ENCODE data around the gene CNRIP1.
A peak's percentile ranks its signal among the peaks of the same experiment; 100 is the strongest.
"Not testable (repeated sequence)": the region's sequence is repeated elsewhere in the genome, so short reads cannot be mapped to it uniquely, and the experiment has no call there.

The CNRIP1 gene, protein sequence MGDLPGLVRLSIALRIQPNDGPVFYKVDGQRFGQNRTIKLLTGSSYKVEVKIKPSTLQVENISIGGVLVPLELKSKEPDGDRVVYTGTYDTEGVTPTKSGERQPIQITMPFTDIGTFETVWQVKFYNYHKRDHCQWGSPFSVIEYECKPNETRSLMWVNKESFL

DNA sequence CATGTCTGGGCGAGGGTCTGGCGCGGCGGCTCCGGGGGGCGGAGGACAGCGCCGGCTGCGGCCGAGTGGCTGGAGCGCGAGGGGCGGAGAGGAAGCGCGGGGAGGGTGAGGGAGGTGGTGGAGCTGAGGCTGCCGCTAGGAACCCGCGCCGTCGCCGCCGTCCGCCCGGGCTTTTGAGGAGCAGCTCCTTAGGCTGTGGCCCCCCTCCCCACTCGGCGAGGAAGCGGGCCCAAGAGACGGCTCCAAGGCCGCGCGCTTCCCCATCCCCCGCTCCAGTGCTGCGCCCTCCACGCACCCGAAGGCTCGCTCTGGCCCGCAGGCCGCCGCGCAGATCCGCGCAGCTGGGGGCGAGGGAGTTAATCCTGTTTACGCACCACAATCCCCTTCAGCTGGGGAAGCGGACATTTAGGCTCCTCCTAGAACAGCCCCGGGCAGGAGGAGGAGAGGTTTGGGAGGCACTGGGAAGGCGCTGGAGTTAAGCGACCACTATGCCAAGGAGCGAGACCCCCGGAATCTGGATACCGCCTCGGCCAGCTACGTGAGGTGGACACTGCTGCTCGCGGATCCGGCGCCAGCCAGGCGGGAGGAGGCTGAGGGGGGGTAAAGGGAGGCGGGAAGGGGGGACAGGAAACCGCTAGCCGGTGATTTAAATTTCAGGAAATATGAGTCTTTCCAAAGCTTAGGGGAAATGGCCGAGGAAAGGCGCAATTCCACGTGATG lies at the start of gene CNRIP1:
Gene CNRIP1, minus strand, starts transcription at position 552 of the 720 bp plus-strand sequence. Its CDS starts 549 bp downstream, at position 3.
- no peak for DNase-seq

DNA sequence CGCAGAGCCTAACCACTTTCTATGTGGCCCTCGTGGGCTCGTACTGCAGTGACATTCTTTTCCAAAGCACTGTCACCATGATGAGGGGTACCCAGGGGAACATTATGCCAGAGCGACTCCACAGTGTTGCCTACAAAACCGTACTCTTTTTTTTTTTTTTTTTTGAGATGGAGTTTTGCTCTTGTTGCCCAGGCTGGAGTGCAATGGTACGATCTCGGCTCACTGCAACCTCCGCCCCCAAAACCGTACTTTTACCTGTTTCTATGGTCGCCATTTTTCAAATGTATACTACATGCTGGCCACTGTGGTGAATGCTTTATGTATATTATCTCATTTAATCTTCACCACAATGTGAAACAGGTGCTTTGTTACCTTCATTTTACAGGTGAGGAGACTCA lies 49.6 kb upstream of the CNRIP1 start:
- no peak for DNase-seq

DNA sequence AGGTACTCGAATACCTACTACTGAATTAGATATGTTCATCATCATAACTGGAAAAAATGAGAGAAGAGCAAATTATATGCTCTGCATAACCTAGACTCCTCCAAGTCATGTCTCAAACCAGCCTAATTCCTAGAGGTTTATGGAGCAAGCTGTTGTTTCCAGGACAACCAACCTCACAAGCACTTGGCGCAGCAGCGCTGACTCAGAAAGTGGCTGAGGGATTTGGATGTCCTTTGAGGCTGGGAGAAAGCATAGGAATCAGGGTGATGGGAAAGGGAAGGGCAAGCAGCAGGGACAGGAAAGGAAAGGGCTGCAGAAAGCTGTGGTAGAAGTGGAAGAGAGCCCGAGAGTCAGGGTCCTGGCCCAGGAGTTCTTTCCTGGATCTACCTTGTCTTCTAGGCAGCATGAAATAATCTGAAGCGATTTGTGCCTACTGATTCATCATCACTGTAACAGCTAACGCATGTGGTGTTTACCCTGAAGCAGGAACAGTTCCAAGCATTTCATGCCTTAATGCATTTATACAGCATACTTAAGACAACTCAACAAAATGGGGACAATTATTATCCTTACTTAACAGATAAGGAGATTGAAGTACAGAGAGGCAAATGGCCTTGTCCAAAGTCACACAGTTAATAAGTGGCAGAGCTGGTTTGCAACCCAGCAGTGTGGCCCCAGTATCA lies 49.0 kb upstream of the CNRIP1 start:
- no peak for DNase-seq

DNA sequence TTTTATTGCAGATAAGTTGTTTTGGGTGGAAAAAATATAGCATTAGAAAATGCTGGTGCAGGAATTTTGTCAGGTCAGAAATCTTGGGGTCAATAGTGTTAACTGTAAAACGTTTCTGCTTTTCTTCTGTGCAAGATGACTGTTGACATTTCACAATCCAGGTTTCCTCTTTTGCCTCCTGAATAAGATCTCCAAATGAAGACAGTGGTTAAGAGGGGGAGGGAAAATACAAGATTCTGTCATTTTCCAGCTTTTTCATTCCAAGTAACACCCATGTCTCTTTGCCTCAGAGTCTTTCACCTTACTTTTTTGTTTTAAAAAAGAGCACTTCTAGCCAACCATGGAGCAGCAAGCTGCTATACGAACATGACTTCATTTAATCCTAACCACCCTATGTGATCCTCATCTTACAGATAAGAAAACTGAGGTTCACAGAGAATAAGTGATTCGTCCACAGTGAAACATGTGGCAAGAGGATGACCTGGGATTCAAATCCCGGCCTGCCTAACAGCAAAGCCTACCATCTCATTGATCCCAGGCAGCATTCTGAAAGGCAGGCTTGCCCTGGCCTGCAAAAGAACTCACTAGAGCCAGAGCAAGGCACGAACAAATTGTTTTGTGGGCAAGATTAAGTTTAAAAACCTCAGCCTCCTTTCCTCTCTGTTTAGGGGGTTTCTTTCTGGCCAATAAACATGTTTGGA lies 48.4 kb upstream of the CNRIP1 start:
- DNase-seq, result no peak

DNA sequence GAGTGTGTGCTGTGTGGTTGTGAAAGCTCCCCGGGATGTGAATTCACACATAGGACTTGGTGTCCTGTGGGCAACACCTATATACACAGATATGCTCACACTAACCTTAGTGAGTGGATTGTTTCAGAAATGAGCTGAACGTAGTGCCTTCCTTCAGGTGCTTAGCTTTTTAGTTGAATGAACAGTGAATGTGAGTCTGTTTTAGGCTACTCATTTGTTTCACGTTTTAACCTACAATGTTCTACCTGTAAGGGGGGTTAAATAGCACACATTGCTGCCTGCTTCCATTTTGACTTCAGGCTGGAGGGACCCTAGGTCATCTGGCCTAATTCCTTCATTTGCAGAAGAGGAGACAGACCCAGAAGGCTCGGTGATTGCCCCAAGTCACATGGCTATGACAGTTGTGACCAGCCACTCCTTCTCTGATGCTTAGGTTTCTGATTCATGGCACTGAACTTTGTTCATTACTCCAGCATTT lies 46.4 kb upstream of the CNRIP1 start:
- no peak for DNase-seq

DNA sequence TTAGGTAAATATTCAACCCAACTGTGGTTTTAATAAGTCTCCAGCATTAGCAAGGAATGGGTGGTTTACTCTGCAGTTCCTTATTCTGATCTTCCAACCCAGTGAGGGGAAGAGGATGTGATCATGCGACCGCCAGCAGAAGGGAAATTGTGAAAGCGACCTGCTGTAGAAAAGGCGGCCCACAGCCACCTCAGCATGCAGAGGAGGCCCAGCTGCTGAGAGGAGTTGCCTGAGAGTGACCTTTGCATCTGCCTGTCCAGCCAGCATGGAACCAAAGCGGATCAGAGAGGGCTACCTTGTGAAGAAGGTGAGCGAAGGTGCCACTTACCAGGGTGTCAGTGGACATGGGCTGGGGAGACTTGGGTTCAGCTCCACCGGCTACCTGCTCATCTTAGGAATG lies 45.3 kb upstream of the CNRIP1 start, which contains the start of gene PLEK:
Gene PLEK, plus strand, starts transcription at position 196 of the 400 bp plus-strand sequence. Its CDS starts 70 bp downstream, at position 266.
- DNase-seq, result no peak

DNA sequence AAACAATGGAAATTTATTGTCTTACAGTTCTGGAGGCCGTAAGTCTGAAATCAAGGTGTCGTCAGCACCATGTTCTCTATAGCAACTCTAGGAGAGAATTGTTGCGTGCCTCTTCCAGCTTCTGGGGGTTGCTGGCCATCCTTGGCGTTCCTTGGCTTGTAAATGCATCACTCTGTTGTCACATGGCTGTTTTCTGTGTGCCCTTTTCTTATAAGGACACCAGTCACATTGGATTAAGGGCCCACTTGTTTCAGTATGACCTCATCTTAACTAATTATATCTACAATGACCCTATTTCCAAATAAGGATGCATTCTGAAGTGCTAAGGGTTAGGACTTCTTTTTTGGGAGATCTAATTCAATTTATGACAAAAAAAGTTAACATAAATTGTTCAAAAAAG lies 44.0 kb upstream of the CNRIP1 start:
- no peak for DNase-seq

DNA sequence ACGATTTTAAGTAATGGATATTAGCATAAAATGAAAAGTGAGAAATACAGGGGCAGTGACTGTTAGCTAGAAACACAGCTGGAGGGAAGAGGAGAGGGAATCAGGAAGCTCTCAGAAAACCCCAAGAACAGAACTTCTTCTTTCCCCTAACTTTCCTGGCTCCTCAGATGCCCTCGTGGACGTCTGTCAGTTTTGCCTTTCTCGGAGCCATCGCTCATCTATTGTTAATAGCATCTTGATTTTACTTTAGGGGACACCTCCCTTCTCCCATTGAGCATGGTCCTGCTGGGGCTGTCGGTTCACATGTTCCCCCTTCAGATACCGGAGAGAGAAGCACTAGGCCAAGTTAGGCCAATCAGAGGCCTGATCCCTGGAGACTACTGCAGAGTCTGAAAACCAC lies 43.0 kb upstream of the CNRIP1 start:
- DNase-seq, result no peak

DNA sequence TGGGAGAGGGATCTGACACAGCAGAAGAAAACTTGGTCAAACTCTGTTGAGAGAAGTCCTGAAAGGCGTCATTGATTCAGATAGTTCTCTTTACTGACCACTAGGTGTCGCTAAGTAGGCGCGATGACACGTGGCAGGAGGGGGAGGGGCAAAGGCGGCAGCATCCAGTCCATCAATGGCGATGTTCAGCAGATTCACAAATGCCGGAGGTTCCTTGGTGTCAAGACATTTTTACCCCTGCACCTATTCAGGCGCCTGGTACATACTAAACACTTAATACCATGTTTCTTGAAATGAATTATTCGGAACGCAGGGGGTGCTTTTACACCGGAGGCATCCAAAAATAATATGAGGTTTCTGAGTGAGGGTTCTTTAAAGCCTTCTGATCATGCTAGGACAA lies 42.3 kb upstream of the CNRIP1 start:
- peak; percentile 50 for DNase-seq

DNA sequence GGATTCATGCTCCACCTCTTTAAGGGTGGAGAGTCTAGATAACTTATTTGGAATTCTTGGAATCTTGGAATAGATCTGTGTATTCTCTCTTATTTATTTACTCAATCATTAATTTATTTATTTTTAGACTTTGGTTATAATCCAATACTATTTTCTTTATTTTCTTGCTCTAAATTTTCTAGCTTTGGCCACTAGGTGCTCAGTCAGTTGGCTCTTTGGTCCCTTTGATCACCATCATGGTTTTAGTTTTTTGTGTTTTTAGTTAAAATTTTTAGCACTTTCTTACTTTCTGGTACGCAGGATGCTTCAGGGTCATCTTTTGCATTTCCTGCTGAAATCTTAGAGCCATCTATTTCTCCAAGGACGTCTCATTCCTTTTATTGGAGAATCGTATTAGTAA lies 40.1 kb upstream of the CNRIP1 start:
- DNase-seq, result no peak

DNA sequence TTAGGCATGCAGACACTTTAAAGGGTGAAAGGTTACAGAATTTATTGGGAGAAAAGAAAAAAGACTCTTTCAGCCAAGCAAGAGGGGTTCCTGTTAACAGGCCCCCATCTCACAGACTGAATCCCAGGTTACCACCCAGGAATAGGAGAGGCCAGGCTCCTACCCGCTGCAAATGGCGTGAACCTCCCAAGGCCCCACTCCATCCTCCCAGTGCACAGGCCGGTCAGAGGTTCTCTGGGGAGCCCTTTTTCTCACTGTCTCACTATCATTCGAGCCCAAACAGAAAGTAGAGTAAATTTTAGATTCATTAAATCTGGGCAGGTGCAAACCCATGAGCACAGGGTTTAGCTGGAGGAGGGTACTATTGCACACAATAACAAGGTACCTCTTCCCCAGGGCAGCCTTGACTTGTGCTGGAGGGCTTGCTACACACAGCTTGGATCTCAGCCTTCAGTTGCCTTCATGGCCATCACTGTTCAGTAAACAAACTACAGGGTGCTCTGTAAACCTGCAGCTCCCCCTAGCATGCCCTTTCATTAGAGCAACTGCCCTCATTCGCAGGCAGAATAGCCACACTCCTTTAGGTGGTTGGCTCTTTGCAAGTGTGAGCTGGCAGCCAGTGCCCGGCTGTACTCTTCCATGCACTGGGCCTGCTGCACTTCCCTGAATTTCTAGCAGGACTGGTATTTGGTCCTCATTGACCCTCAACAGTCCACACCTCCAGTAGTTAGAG lies 38.0 kb upstream of the CNRIP1 start:
- DNase-seq, result no peak

DNA sequence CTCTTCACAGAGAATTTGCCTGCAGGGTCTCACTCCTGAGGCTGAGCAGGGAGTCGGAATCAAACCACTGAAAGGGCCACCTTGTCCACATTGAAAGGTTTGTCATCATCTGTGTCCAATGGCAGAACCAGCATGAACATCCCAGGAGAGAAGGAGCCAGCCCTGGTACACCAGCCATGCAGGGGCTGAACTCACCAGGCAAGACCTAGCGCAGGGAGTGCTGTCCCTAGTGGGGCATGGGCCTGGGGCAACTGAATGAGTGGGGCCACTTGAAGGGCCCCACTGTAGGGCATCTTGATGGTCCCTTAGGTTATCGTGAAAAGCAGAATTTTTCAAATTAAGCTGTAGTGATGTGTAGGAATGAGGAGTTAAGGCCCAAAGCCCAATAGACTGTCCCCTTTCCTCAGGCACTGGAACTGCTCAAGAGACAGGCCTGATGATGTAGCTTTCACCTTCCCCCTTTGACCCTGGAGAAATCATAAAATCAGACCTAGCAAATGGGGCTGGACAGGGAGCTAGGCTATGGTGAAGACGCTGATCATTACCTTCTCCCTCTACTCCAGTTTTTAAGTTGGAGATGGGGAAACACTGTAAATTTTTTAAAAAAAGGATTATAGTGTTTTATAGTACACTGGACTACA lies 37.0 kb upstream of the CNRIP1 start:
- no peak for DNase-seq

DNA sequence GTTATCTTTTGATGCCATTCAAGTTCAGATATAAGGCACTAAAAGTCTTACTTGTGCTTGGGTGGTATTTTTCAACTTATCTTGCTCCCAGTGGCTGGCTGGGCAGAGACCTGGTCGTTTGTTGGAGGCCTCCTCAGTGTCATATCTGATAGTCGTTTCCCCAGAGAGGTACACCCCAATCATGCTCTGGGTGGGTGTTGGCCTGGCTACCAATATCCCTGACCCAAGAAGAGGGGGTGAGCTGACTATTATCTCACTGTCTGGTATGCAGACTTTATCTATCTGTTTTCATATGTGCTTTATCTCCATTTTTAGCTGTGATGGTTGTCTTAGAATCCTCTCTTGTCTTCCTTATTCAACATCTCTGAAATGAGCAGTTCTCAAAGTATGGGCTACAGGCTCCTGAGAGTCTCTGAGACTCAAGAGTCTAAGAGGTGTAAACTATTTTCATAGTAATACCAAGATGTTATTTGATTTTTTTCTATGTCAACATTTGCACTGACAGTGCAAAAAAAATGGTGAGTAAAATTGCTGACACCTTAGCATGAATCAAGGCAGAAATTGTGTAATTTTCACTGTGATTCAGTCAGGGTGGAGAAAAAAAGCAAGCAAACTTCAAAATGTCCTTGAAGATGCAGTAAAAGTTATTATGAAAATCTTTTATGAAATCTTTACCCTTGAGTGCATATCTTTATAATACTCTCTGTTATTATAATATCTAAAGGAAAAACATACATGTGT lies 33.1 kb upstream of the CNRIP1 start:
- DNase-seq, result no peak

DNA sequence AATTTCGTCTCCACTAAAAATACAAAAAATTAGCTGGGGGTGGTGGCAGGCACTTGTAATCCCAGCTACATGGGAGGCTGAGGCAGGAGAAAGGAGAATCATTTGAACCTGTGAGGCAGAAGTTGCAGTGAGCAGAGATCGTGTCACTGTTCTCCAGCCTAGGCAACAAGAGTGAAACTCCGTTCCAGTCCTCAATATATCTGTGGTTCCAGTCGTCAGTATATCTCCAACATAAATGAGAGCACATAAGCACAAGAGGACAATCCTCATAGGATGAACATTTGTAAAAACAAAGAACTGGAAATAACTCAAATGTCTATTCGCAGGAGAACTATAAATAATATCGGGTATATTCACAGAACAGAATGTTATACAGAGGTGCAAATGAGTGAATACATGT lies 32.2 kb upstream of the CNRIP1 start:
- no peak for DNase-seq

DNA sequence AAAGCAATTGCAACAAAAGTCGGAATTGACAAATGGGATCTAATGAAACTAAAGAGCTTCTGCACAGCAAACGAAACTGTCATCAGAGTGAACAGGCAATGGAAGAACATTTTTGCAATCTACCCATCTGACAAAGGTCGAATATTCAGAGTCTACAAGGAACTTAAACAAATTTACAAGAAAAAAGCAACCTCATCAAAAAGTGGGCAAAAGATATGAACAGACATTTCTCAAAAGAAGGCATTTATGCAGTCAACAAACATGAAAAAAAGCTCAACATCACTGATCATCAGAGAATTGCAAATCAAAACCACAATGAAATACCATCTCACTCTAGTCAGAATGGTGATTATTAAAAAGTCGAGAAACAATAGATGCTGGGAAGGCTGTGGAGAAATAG lies 29.3 kb upstream of the CNRIP1 start:
- DNase-seq, result not testable (repeated sequence)

DNA sequence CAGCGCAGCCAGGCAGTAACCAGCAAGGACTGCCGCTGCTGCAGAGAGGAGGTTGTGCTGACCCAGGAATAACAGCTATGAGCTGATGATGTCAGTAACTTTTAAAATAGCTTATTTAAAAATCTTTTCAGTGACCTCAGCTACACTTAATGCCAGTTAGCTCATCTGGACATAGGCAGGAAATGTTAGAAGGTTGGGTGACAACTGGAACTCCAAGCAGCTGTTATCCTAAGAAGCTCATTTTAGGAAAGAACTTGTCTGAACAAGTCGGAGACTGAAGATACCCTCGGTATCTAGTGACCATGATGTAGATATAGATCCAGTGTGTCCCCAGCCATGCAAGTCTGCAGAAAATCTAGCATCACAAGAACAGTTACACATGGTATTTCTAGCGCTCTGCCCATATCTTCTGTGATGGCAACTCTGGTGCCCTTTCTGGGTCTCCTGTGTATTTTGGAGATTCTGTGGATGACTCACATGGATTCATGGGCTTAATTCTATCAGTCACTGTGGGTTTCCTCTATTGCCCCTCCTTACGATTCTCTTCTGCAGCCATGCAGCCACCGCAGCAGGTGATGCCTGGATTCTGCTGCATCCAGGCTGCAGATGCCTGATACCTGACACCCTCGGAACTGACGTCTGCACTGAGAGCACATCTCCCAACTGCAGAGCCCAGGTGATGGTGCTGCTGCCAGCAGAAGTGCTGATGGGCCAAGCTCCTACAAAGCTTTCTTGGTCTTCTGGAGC lies 25.6 kb upstream of the CNRIP1 start:
- no peak for DNase-seq

DNA sequence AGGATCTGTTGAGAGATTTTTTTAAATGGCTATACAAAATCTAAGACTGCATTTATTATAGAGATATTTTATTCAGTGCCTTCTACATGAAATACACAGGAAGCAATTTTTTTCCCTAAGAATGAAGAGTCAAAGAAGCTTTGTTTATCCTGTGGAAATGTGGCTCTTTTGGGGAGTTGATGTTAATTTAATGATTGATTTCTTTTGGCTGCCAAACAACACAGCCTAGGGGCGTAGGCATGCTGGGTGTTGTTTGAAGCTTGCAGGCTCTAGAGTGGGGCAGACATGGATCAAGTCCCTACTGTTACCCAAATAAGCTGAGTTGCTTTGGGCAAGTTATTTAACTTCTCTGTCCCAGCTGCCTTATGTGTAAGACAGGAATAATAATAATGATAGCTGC lies 24.3 kb upstream of the CNRIP1 start:
- DNase-seq, result no peak

DNA sequence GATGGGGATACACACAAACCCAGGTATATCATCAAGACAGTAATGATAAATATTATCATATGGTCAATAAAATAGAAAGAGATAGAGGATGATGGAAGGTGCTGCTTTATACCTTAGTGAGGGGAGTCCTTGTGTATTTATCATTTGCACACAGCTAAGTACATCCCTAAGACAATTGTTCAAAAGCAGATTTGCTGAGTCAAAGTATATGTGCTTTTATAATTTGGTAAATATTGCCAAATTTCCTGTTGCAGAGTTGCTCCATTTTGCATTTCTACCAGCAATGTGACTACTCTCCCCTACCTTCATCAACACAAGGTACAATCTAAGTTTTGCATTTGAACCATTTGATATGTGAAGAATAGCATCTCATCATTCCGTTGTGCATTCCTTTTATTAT lies 22.7 kb upstream of the CNRIP1 start:
- no peak for DNase-seq

DNA sequence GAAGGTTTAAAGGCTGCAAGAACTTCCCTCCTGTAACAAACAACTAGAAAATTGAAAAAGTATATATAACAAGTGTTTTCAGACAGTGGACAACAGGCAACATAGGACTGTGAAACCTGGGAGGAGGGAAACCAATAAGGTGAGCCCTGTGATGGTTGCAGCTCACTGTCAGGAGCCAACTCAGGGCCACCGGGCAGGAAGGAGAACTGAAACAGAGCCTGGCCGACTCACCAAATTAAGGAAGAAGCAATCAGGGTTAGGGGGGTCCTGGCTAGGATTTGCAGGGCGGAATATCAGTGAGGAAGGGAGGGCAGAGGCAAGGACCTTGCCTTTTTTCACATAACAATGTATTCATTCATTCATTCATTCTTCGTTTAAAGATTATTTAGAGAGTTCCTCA lies 21.8 kb upstream of the CNRIP1 start:
- no peak for DNase-seq

DNA sequence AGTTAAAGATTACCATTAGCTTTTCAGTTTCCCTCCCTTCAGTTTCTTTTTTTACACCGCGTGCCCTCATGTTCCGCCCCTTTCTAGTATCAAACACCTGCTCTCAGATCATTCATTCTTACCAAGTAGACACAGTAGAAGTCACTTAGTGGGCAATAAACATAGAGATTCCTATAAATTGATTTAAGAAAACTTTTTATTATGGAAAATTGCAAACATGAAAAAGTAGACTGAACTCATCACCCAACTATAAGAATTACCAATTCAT lies 21.2 kb upstream of the CNRIP1 start:
- DNase-seq, result no peak

All from NCI-H187 treated with DMSO at 0.1 percent for 48 hours (cell line).